ENCODE measurements around the gene SAMD11.

GRCh38 chr1:899636-900317 lies 23.9 kb upstream of the SAMD11 start:
- no peak for TF ChIP-seq USF2 (IDR thresholded peaks at IDR 0.05)
- TF ChIP-seq POLR2A (IDR thresholded peaks at IDR 0.05; ENCODE audit: low read length) = no peak
- no peak for TF ChIP-seq RAD21 (conservative IDR thresholded peaks at IDR 0.05 in 1 of 2, IDR thresholded peaks at IDR 0.05 in 1 of 2)
- no peak for TF ChIP-seq CHD2 (IDR thresholded peaks at IDR 0.05; ENCODE audit: low read length, partially characterized antibody)
- TF ChIP-seq ESRRA (IDR thresholded peaks at IDR 0.05; ENCODE audit: borderline replicate concordance, low read length) = no peak
- TF ChIP-seq CTCF (IDR thresholded peaks at IDR 0.05) = no peak
- no peak for TF ChIP-seq BCL3 (IDR thresholded peaks at IDR 0.05)
- TF ChIP-seq MYC (IDR thresholded peaks at IDR 0.05; ENCODE audit: borderline replicate concordance, low read length) = no peak
- TF ChIP-seq REST (IDR thresholded peaks at IDR 0.05) = no peak
- no peak for TF ChIP-seq HDAC2 (IDR thresholded peaks at IDR 0.05)
- no peak for TF ChIP-seq JUN (IDR thresholded peaks at IDR 0.05)
- no peak for TF ChIP-seq EP300 (IDR thresholded peaks at IDR 0.05)
- TF ChIP-seq CHD4 (IDR thresholded peaks at IDR 0.05; ENCODE audit: borderline replicate concordance) = no peak
- TF ChIP-seq MAX (IDR thresholded peaks at IDR 0.05) = no peak
